Neuronal stem cell (in vitro differentiated cells): ENCODE results near the gene DAND5.

Experiments
- DNase-seq: peaks from one replicate; pipeline ENCODE4 v3.0.0-alpha.2; 2013; ENCODE audit warnings: low spot score
- H2AFZ ChIP-seq: one replicate; pipeline ENCODE4 v1.6.1; 2013; ENCODE audit warnings: mild to moderate bottlenecking, low read length, inconsistent platforms
- H2AK5ac ChIP-seq: 2 replicates; pipeline ENCODE4 v1.6.1; 2013; ENCODE audit warnings: low read depth, mild to moderate bottlenecking, inconsistent platforms, low read length, moderate library complexity, mixed read lengths
- H2BK120ac ChIP-seq: 2 replicates; pipeline ENCODE4 v1.6.1; 2013; ENCODE audit warnings: low read depth, mild to moderate bottlenecking, inconsistent platforms, low read length, moderate library complexity, mixed read lengths
- H2BK12ac ChIP-seq: one replicate; pipeline ENCODE4 v1.6.1; 2013; ENCODE audit warnings: low read length, inconsistent platforms
- H2BK15ac ChIP-seq: 2 replicates; pipeline ENCODE4 v1.6.1; 2013; ENCODE audit warnings: mild to moderate bottlenecking, low read length, inconsistent platforms, mixed read lengths
- H2BK5ac ChIP-seq: one replicate; pipeline ENCODE4 v1.6.1; 2013; ENCODE audit warnings: inconsistent platforms, mild to moderate bottlenecking, low read length, moderate library complexity
- H3K14ac ChIP-seq: one replicate; pipeline ENCODE4 v1.6.1; 2013; ENCODE audit warnings: low read length, inconsistent platforms
- H3K18ac ChIP-seq: 2 replicates; pipeline ENCODE4 v1.6.1; 2013; ENCODE audit warnings: low read length, inconsistent platforms
- H3K23ac ChIP-seq: 2 replicates; pipeline ENCODE4 v1.6.1; 2013; ENCODE audit warnings: low read depth, mild to moderate bottlenecking, mixed read lengths, low read length, inconsistent platforms; ENCODE audit not compliant: poor library complexity
- H3K27ac ChIP-seq: replicated peaks from 3 replicates; pipeline ENCODE4 v1.5.1; 2013; ENCODE audit warnings: low read length, inconsistent platforms
- H3K27me3 ChIP-seq, 3 experiments: 2 replicates each; pipeline ENCODE4 v1.6.1; 2013; ENCODE audit warnings: low read length in 3 of 3, mild to moderate bottlenecking in 2 of 3, inconsistent platforms in 1 of 3, low read depth in 1 of 3, mixed read lengths in 1 of 3, moderate library complexity in 1 of 3; ENCODE audit not compliant: control insufficient read depth in 3 of 3, insufficient read depth in 3 of 3
- H3K36me3 ChIP-seq, 2 donors: replicated peaks in 1 of 2; 2 replicates each; pipeline ENCODE4 v1.6.1; 2013; ENCODE audit warnings: low read length in 2 of 2; ENCODE audit not compliant: control insufficient read depth in 2 of 2, insufficient read depth in 2 of 2
- H3K4ac ChIP-seq: 2 replicates; pipeline ENCODE4 v1.6.1; 2013; ENCODE audit warnings: inconsistent platforms, mild to moderate bottlenecking, low read length, moderate library complexity
- H3K4me1 ChIP-seq, 2 donors: 1 replicate in 1 of 2; 2 replicates in 1 of 2; pipeline ENCODE4 v1.6.1; 2013; ENCODE audit warnings: low read length in 2 of 2, low read depth in 1 of 2; ENCODE audit not compliant: control insufficient read depth in 2 of 2, insufficient read depth in 1 of 2
- H3K4me2 ChIP-seq: one replicate; pipeline ENCODE4 v1.6.1; 2013; ENCODE audit warnings: mild to moderate bottlenecking, low read length, inconsistent platforms; ENCODE audit not compliant: insufficient read depth, poor library complexity, severe bottlenecking
- H3K4me3 ChIP-seq, 2 donors: 2 replicates each; pipeline ENCODE4 v1.5.1; 2013; ENCODE audit warnings: low read length in 2 of 2, mild to moderate bottlenecking in 2 of 2, inconsistent platforms in 1 of 2, moderate library complexity in 1 of 2
- H3K79me1 ChIP-seq: one replicate; pipeline ENCODE4 v1.6.1; 2013; ENCODE audit warnings: low read depth, mild to moderate bottlenecking, inconsistent platforms, low read length, moderate library complexity
- H3K9ac ChIP-seq: one replicate; pipeline ENCODE4 v1.6.1; 2013; ENCODE audit warnings: mild to moderate bottlenecking, low read depth, low read length, inconsistent platforms; ENCODE audit not compliant: poor library complexity
- H3K9me3 ChIP-seq, 2 donors: replicated peaks in 1 of 2; 2 replicates each; pipeline versions ENCODE3 to v1.6.1; 2013; ENCODE audit warnings: low read length in 2 of 2, mild to moderate bottlenecking in 2 of 2, inconsistent platforms in 1 of 2, low read depth in 1 of 2, mixed read lengths in 1 of 2, moderate library complexity in 1 of 2; ENCODE audit not compliant: control insufficient read depth in 2 of 2, insufficient read depth in 1 of 2
- H4K8ac ChIP-seq: one replicate; pipeline ENCODE4 v1.6.1; 2013; ENCODE audit warnings: low read depth, mild to moderate bottlenecking, inconsistent platforms, low read length, moderate library complexity
- H4K91ac ChIP-seq: one replicate; pipeline ENCODE4 v1.6.1; 2013; ENCODE audit warnings: low read length, low read depth, mild to moderate bottlenecking, inconsistent platforms; ENCODE audit not compliant: poor library complexity
- WGBS, 2 donors: extraction: QIAGEN DNeasy Blood & Tissue Kit; methylation state at CpG; one replicate each; pipeline ENCODE4 v1.1.7; 2013; ENCODE audit warnings: missing lambda C conversion rate in 2 of 2, mixed read lengths in 1 of 2; ENCODE audit not compliant: insufficient read length in 2 of 2, insufficient replicate concordance in 1 of 2; ENCODE audit errors: extremely low coverage in 2 of 2; 5-methylcytosine and 5-hydroxymethylcytosine counted together

Gene DAND5

DNA sequence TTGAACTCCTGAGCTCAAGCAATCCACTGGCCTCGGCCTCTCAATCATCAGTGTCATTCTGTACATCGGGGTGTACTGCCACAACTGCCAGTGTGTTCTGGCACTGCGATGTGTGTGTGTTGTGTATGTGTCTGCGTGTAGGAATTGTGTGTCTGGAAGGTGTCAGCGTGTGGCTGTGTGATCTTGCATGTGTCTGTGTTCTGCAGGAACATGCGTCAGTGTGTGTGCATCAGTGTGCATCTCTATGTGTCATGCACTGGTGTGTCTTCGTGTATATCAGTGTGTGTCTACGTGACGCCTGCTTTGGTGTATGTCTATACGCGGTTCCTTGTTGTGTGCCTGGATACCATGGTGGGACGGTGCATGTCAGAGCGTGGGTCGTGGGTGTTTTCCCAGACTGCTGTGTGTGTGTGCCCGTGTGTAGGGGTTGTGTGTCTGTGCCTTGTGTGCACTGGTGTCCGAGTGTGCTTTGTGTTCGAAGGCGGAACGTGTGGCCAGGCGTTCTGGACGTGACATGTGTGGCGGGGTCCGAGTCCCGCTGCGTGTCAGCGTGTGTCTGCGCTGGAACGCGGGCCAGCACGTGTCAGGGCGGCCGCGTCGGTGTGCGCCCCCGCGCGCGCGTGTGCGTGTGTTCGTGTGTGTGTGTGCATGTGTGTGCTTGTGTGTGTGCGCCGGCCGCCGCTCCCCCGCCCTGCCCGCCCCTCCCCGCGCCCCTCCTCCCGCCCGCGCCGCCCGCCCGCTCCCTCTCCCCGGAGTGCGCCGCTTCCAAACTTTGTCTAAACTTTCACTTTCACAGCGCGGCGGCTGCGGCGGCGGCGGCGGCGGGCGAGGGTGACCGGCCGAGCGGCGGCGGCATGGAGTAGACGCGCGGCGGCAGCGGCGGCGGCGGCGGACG, 25.6 kb downstream of the DAND5 start, which contains the start of gene NFIX:
NFIX (plus strand) TSS at position 775 of the 895 bp plus-strand sequence. CDS start 363 bp downstream, outside the sequence.
- Histone ChIP-seq H2BK120ac (no peak within 1 kb of the TSS), H4K8ac (peak within 1 kb of the TSS; percentile 75), H3K14ac (peak within 1 kb of the TSS; percentile 94), H2BK5ac (no peak within 1 kb of the TSS), H2BK12ac (no peak within 1 kb of the TSS), H3K9me3 (peaks cover 0 to 5% of the 10 kb centered on the region in 2 donors), H3K27ac (no peak within 1 kb of the TSS), H3K27me3 (peaks cover 28 to 87% (median 69%) of the 10 kb centered on the region in 3 experiments), H2BK15ac (no peak within 1 kb of the TSS), H4K91ac (no peak within 1 kb of the TSS), H2AFZ (peak within 1 kb of the TSS; percentile 56), H3K4me3 (peak within 1 kb of the TSS; percentile 36 to 67), H3K9ac (peak within 1 kb of the TSS; percentile 84), H3K36me3 (no peaks in the 10 kb centered on the region), H3K4me2 (peak within 1 kb of the TSS; percentile 70), H3K18ac (peak within 1 kb of the TSS; percentile 61), H2AK5ac (peak within 1 kb of the TSS; percentile 95), H3K4me1 (peaks cover 4 to 10% of the 10 kb centered on the region in 2 donors), H3K79me1 (peaks cover 3% of the 10 kb centered on the region), H3K23ac (peak within 1 kb of the TSS; percentile 96), H3K4ac (no peak within 1 kb of the TSS)
- DNase-seq = no peak
- no CpG with 5 or more reads among the region's 84 CpGs for WGBS, 2 donors

DNA sequence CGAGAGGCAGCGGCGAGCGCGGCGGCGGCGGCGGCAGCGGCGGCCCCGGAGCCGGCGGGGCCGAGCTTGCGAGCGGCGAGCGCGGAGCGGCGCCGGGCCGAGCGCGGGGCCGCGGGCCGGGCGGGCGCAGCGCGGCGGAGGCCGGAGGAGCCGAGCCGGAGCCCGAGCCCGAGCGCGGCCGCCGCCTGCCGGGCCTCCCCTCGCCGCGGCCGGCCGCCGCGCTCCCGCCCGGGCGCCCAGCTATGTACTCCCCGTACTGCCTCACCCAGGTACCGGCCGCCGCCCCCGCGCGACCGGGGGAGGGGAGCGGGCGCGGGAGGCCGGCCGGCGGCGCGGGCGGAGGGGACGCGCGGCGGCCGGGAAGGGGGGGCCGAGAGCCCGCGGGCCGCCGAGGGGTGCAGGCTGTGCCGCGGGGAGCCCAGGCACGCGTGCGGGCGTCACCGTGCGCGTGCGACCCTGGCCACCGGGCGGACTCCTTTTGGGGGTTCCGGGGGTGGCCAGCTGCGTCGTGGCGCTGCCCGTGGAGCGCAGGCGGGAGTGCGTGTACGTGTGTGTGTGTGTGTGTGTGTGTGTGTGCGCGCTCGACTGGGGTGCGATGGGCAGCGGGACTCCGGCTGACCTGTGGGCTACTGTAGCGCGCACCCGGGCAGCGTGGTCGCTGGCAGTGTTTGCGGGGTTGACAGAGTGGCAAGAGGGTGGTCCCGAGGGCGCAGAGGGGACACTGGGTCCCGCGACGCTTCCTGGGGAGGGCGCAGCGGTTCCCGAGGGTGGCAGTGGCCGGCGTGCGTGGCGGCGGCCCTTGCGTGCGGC, 26.4 kb downstream of the DAND5 start:
- H2BK15ac ChIP-seq = no peak overlapping the region
- peak overlapping the region; percentile 84 for H3K9ac ChIP-seq
- H3K4me2 ChIP-seq = peak overlapping the region; percentile 66
- no peak overlapping the region for H3K27ac ChIP-seq
- peak overlapping the region; percentile 29 for H2AFZ ChIP-seq
- no peak overlapping the region for H2BK5ac ChIP-seq
- H3K4me3 ChIP-seq = peak overlapping the region; percentile 15 to 67
- peaks cover 4 to 8% of the 10 kb centered on the region in 2 donors for H3K4me1 ChIP-seq
- peaks cover 0 to 5% of the 10 kb centered on the region in 2 donors for H3K9me3 ChIP-seq
- H4K91ac ChIP-seq = no peak overlapping the region
- no CpG with 5 or more reads among the region's 129 CpGs for WGBS, 2 donors
- no peak overlapping the region for H3K4ac ChIP-seq
- peak overlapping the region; percentile 95 for H2AK5ac ChIP-seq
- H3K23ac ChIP-seq = peak overlapping the region; percentile 85
- peaks cover 3% of the 10 kb centered on the region for H3K79me1 ChIP-seq
- H3K14ac ChIP-seq = peak overlapping the region; percentile 94
- peak overlapping the region; percentile 57 for H3K18ac ChIP-seq
- no peaks in the 10 kb centered on the region for H3K36me3 ChIP-seq
- peaks cover 28 to 88% (median 70%) of the 10 kb centered on the region in 3 experiments for H3K27me3 ChIP-seq
- H2BK12ac ChIP-seq = no peak overlapping the region
- peak overlapping the region; percentile 43 for H4K8ac ChIP-seq
- DNase-seq = no peak
- no peak overlapping the region for H2BK120ac ChIP-seq

DNA sequence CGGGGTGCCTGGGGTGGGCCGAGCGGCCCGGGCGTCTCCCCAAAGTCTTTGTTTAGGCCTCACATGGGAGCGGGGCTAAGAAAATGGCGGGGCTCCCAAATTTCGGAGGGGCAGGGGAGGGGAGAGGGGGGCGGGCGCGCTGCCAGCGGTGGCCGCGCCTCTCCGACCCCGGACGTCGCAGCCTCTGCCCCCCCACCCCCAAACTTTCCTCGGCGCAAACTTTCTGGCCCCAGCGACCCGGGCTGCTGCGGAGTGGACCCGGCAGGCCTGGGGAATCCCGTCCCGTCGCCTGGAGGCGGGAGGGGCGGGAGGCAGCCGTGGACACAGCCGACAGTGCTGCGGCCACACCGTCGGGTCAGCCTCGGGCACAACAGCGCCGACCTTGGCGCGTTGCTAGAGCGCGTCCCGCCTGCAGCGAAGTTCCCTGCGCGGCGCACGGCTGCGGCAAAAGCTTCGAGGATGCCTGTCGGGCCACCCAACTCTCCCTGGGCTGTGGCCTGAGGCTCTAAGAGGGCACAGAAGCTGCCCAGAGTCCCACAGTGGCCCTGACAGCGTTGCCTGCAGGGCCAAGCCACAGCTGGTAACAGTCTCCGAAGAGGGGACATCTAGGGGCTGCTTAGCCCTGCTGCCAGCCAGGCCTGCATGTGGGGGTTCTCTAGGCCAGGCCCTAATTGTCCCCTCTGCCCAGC, 27.2 kb downstream of the DAND5 start:
- H3K9me3 ChIP-seq = peaks cover 0 to 3% of the 10 kb centered on the region in 2 donors
- H3K4ac ChIP-seq = no peak overlapping the region
- no peak overlapping the region for H3K4me2 ChIP-seq
- DNase-seq = no peak
- no peak overlapping the region for H2BK120ac ChIP-seq
- no peak overlapping the region for H3K9ac ChIP-seq
- H3K4me1 ChIP-seq = peaks cover 4 to 6% of the 10 kb centered on the region in 2 donors
- peaks cover 28 to 88% (median 69%) of the 10 kb centered on the region in 3 experiments for H3K27me3 ChIP-seq
- no CpG with 5 or more reads among the region's 52 CpGs for WGBS, 2 donors
- no peak overlapping the region for H2BK12ac ChIP-seq
- peak overlapping the region in 1 of 2 donors; percentile 67 for H3K4me3 ChIP-seq
- H2AK5ac ChIP-seq = peak overlapping the region; percentile 95
- peak overlapping the region; percentile 94 for H3K14ac ChIP-seq
- no peak overlapping the region for H4K8ac ChIP-seq
- H3K36me3 ChIP-seq = no peaks in the 10 kb centered on the region
- peak overlapping the region; percentile 95 for H3K23ac ChIP-seq
- no peak overlapping the region for H2BK5ac ChIP-seq
- no peak overlapping the region for H4K91ac ChIP-seq
- no peak overlapping the region for H2BK15ac ChIP-seq
- H3K79me1 ChIP-seq = peaks cover 3% of the 10 kb centered on the region
- peak overlapping the region; percentile 29 for H2AFZ ChIP-seq
- no peak overlapping the region for H3K27ac ChIP-seq
- H3K18ac ChIP-seq = peak overlapping the region; percentile 57
